Mesendoderm (in vitro differentiated cells): ENCODE data around the gene RCAN3. TPM values are rescaled to one million over a fixed set of nuclear protein-coding genes. Genes with fewer than 3 reads are reported as not detected.

ENCODE experiments used
- DNase-seq: peaks from one replicate; pipeline ENCODE4 v3.0.0; 2013
- H2AK5ac ChIP-seq: 2 replicates; pipeline ENCODE4 v1.6.1; 2013; ENCODE audit warnings: low read length, inconsistent platforms
- H2BK120ac ChIP-seq: 2 replicates; pipeline ENCODE4 v1.6.1; 2013; ENCODE audit warnings: low read depth, mild to moderate bottlenecking, low read length, moderate library complexity, mixed read lengths
- H2BK15ac ChIP-seq: replicated peaks from 2 replicates; pipeline ENCODE4 v1.6.1; 2013; ENCODE audit warnings: low read depth, mild to moderate bottlenecking, moderate library complexity
- H2BK5ac ChIP-seq: 2 replicates; pipeline ENCODE4 v1.6.1; 2013; ENCODE audit warnings: low read length, inconsistent platforms
- H3K18ac ChIP-seq: 2 replicates; pipeline ENCODE4 v1.6.1; 2013; ENCODE audit warnings: mild to moderate bottlenecking, low read length, mixed read lengths
- H3K23ac ChIP-seq: one replicate; pipeline ENCODE4 v1.6.1; 2013; ENCODE audit warnings: low read length
- H3K27ac ChIP-seq: 2 replicates; pipeline ENCODE4 v1.5.1; 2013; ENCODE audit warnings: low read depth, mild to moderate bottlenecking, inconsistent platforms, low read length, moderate library complexity
- H3K27me3 ChIP-seq: 2 replicates; pipeline ENCODE4 v1.6.1; 2013; ENCODE audit warnings: low read length, control low read depth, mild to moderate bottlenecking, inconsistent platforms; ENCODE audit not compliant: insufficient read depth, poor library complexity
- H3K36me3 ChIP-seq: 2 replicates; pipeline ENCODE4 v1.6.1; 2013; ENCODE audit warnings: low read length, inconsistent platforms; ENCODE audit not compliant: control insufficient read depth, insufficient read depth
- H3K4ac ChIP-seq: one replicate; pipeline ENCODE4 v1.6.1; 2013; ENCODE audit warnings: low read depth, mild to moderate bottlenecking, low read length, moderate library complexity
- H3K4me1 ChIP-seq: 2 replicates; pipeline ENCODE4 v1.6.1; 2013; ENCODE audit warnings: low read depth, low read length, inconsistent platforms; ENCODE audit not compliant: control insufficient read depth
- H3K4me2 ChIP-seq: 2 replicates; pipeline ENCODE4 v1.6.1; 2013; ENCODE audit warnings: low read length
- H3K4me3 ChIP-seq: 2 replicates; pipeline ENCODE4 v1.5.1; 2013; ENCODE audit warnings: mild to moderate bottlenecking, low read length
- H3K56ac ChIP-seq: one replicate; pipeline ENCODE4 v1.6.1; 2013; ENCODE audit warnings: low read length
- H3K79me1 ChIP-seq: 2 replicates; pipeline ENCODE4 v1.6.1; 2013; ENCODE audit warnings: low read length, inconsistent platforms
- H3K79me2 ChIP-seq: 2 replicates; pipeline ENCODE4 v1.6.1; 2013; ENCODE audit warnings: mild to moderate bottlenecking, low read length; ENCODE audit not compliant: control insufficient read depth, insufficient read depth
- H3K9ac ChIP-seq: 2 replicates; pipeline ENCODE4 v1.6.1; 2013; ENCODE audit warnings: low read length, inconsistent platforms
- H4K5ac ChIP-seq: one replicate; pipeline ENCODE4 v1.6.1; 2013; ENCODE audit warnings: low read length
- H4K8ac ChIP-seq: one replicate; pipeline ENCODE4 v1.6.1; 2013; ENCODE audit warnings: low read depth, mild to moderate bottlenecking, control low read depth, low read length, moderate library complexity
- WGBS: extraction: QIAGEN DNeasy Blood & Tissue Kit; methylation state at CpG from one replicate; pipeline ENCODE4 v1.1.7; 2013; ENCODE audit warnings: low lambda C conversion rate, missing lambda C conversion rate; ENCODE audit not compliant: insufficient coverage; ENCODE audit errors: extremely low coverage; 5-methylcytosine and 5-hydroxymethylcytosine counted together
- polyA plus RNA-seq, 2 experiments: library from polyadenylated mRNA; stranded (reverse); fragments of 200-250 nt; gene quantifications; one replicate each; pipeline ENCODE4 v1.2.3, GENCODE V29; 2013

The RCAN3 gene
- 13.0 TPM for polyA plus RNA-seq (2013, experiment 1 of 2)
- 13.4 TPM for polyA plus RNA-seq (2013, experiment 2 of 2)

- peak; percentile 95 for DNase-seq
- Histone ChIP-seq H3K9ac (peak within 1 kb of the TSS; percentile 86), H4K8ac (peak within 1 kb of the TSS; percentile 87), H2AK5ac (peak within 1 kb of the TSS; percentile 81), H3K36me3 (no peaks in the 10 kb centered on the region), H3K56ac (peak within 1 kb of the TSS; percentile 95), H3K27ac (peak within 1 kb of the TSS; percentile 74), H3K79me2 (no peaks in the 10 kb centered on the region), H2BK15ac (no peak within 1 kb of the TSS), H3K79me1 (peaks cover 2% of the 10 kb centered on the region), H4K5ac (peak within 1 kb of the TSS; percentile 68), H2BK120ac (peak within 1 kb of the TSS; percentile 47), H3K18ac (peak within 1 kb of the TSS; percentile 95), H3K4me3 (peak within 1 kb of the TSS; percentile 79), H3K4ac (peak within 1 kb of the TSS; percentile 92), H3K23ac (peak within 1 kb of the TSS; percentile 99), H3K27me3 (no peaks in the 10 kb centered on the region), H3K4me1 (peaks cover 16% of the 10 kb centered on the region), H3K4me2 (peak within 1 kb of the TSS; percentile 76), H2BK5ac (peak within 1 kb of the TSS; percentile 57)
- WGBS: no CpG with 5 or more reads among the region's 53 CpGs
Observed at GRCh38 chr1:24502709-24503058, at the start of gene RCAN3. TSS of gene RCAN3 (plus strand) at chr1:24502836. CDS start at chr1:24514373, 11,537 bp downstream.

GRCh38 chr1:24452922-24453485 lies 49.6 kb upstream of the RCAN3 start:
- Histone ChIP-seq H3K4me2 (no peak overlapping the region), H3K27me3 (no peaks in the 10 kb centered on the region), H3K79me2 (no peaks in the 10 kb centered on the region), H4K8ac (no peak overlapping the region), H3K23ac (no peak overlapping the region), H3K4ac (no peak overlapping the region), H2BK15ac (no peak overlapping the region), H3K79me1 (no peaks in the 10 kb centered on the region), H2BK5ac (no peak overlapping the region), H3K27ac (no peak overlapping the region), H2AK5ac (no peak overlapping the region), H4K5ac (no peak overlapping the region), H3K56ac (no peak overlapping the region), H3K18ac (no peak overlapping the region), H3K4me3 (no peak overlapping the region), H3K4me1 (no peaks in the 10 kb centered on the region), H3K9ac (no peak overlapping the region), H2BK120ac (no peak overlapping the region), H3K36me3 (no peaks in the 10 kb centered on the region)
- WGBS: no CpG with 5 or more reads among the region's 8 CpGs
- no peak for DNase-seq

- no CpG with 5 or more reads among the region's 5 CpGs for WGBS
- DNase-seq: no peak
- Histone ChIP-seq H4K8ac (no peak overlapping the region), H2BK5ac (no peak overlapping the region), H2AK5ac (no peak overlapping the region), H3K56ac (no peak overlapping the region), H3K27me3 (no peaks in the 10 kb centered on the region), H3K79me2 (no peaks in the 10 kb centered on the region), H2BK15ac (no peak overlapping the region), H3K79me1 (no peaks in the 10 kb centered on the region), H3K4me3 (no peak overlapping the region), H3K36me3 (no peaks in the 10 kb centered on the region), H3K27ac (no peak overlapping the region), H3K4me1 (no peaks in the 10 kb centered on the region), H3K4me2 (no peak overlapping the region), H2BK120ac (no peak overlapping the region), H3K18ac (no peak overlapping the region), H3K9ac (no peak overlapping the region), H3K23ac (no peak overlapping the region), H4K5ac (no peak overlapping the region), H3K4ac (no peak overlapping the region)
Observed at GRCh38 chr1:24454673-24455072, 48.0 kb upstream of the RCAN3 start.

GRCh38 chr1:24455272-24455671 lies 47.4 kb upstream of the RCAN3 start:
- Histone ChIP-seq H2BK5ac (no peak overlapping the region), H3K4ac (no peak overlapping the region), H3K18ac (no peak overlapping the region), H2BK15ac (no peak overlapping the region), H3K79me2 (no peaks in the 10 kb centered on the region), H3K23ac (no peak overlapping the region), H3K4me1 (no peaks in the 10 kb centered on the region), H2AK5ac (no peak overlapping the region), H3K36me3 (no peaks in the 10 kb centered on the region), H4K5ac (no peak overlapping the region), H3K79me1 (no peaks in the 10 kb centered on the region), H4K8ac (no peak overlapping the region), H3K4me2 (no peak overlapping the region), H3K9ac (no peak overlapping the region), H2BK120ac (no peak overlapping the region), H3K27me3 (no peaks in the 10 kb centered on the region), H3K27ac (no peak overlapping the region), H3K4me3 (no peak overlapping the region), H3K56ac (no peak overlapping the region)
- no CpG with 5 or more reads among the region's 5 CpGs for WGBS
- no peak for DNase-seq

- Histone ChIP-seq H3K4ac (no peak overlapping the region), H3K36me3 (no peaks in the 10 kb centered on the region), H3K27ac (no peak overlapping the region), H2AK5ac (no peak overlapping the region), H3K27me3 (no peaks in the 10 kb centered on the region), H3K23ac (no peak overlapping the region), H2BK5ac (no peak overlapping the region), H3K4me2 (no peak overlapping the region), H4K5ac (no peak overlapping the region), H4K8ac (no peak overlapping the region), H2BK15ac (no peak overlapping the region), H3K79me1 (no peaks in the 10 kb centered on the region), H3K9ac (no peak overlapping the region), H3K4me1 (no peaks in the 10 kb centered on the region), H2BK120ac (no peak overlapping the region), H3K18ac (no peak overlapping the region), H3K56ac (no peak overlapping the region), H3K79me2 (no peaks in the 10 kb centered on the region), H3K4me3 (no peak overlapping the region)
- DNase-seq: no peak
- no CpG with 5 or more reads among the region's 3 CpGs for WGBS
Observed at GRCh38 chr1:24457866-24458265, 44.8 kb upstream of the RCAN3 start.
